Stimulated activated effector memory CD8-positive, alpha-beta T cell treated with anti-CD3 and anti-CD28 coated beads, Interleukin-12 subunit alpha, Interleukin-12 subunit beta, amount 100 ng/mL, for 72 hours (primary cell): ENCODE measurements around the gene AQP5.
A peak's percentile ranks its signal among the peaks of the same experiment; 100 is the strongest.

Source experiments
- ATAC-seq: fragments of 150-1000 bp; cut with Tn5 transposase; 2 replicates; pipeline ENCODE4 v1.10.0; 2021
- DNase-seq, 2 donors: peaks; one replicate each; pipeline ENCODE4 v3.0.0; 2021 to 2022; ENCODE audit warnings: low spot score in 2 of 2
- H3K27ac Mint-ChIP-seq: one replicate; pipeline ENCODE4 v1.8.0; 2022; ENCODE audit warnings: mild to moderate bottlenecking, mixed read lengths
- H3K36me3 Mint-ChIP-seq: one replicate; pipeline ENCODE4 v1.8.0; 2022; ENCODE audit warnings: mild to moderate bottlenecking, mixed read lengths
- H3K4me1 Mint-ChIP-seq: one replicate; pipeline ENCODE4 v1.8.0; 2022; ENCODE audit warnings: mixed read lengths
- H3K4me3 Mint-ChIP-seq: one replicate; pipeline ENCODE4 v1.8.0; 2022; ENCODE audit warnings: mild to moderate bottlenecking, mixed read lengths
- H3K9me3 Mint-ChIP-seq: one replicate; pipeline ENCODE4 v1.8.0; 2022; ENCODE audit warnings: mixed read lengths

AQP5 gene

DNA sequence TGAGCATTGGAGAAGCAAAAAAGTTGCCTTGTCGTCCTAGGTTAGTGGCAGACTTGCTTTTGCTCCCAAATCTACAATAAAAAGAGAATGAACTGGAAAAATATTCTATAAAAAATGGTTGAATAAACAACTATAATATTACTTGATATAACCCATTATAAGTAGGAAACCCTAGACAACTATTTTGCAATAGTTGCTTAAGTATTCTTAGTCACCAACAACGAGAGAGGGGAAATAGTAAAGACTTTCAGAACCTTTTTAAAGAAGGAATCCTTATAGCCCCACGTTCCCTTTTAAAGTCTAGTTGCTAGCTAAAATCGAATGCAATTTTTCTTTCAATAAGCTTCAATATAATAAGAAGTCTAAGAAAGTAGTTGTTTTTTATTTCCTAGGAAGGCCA lies 28.6 kb downstream of the AQP5 start:
- Mint-ChIP-seq H3K4me3 (no peak overlapping the region), H3K36me3 (peaks cover 75% of the 10 kb centered on the region), H3K4me1 (no peaks in the 10 kb centered on the region), H3K27ac (no peak overlapping the region), H3K9me3 (no peaks in the 10 kb centered on the region)
- no peak for DNase-seq
- ATAC-seq, result no peak

- Mint-ChIP-seq H3K36me3 (peaks cover 100% of the 10 kb centered on the region), H3K4me1 (no peaks in the 10 kb centered on the region), H3K27ac (no peak overlapping the region), H3K4me3 (no peak overlapping the region), H3K9me3 (no peaks in the 10 kb centered on the region)
- DNase-seq (no peak), ATAC-seq (no peak)
Measured at GRCh38 chr12:49998453-49998852, 36.8 kb downstream of the AQP5 start.

GRCh38 chr12:50003595-50003994 lies 41.9 kb downstream of the AQP5 start:
- H3K4me3 Mint-ChIP-seq, result no peak overlapping the region
- peaks cover 95% of the 10 kb centered on the region for H3K36me3 Mint-ChIP-seq
- no peak overlapping the region for H3K27ac Mint-ChIP-seq
- ATAC-seq, result no peak
- no peaks in the 10 kb centered on the region for H3K4me1 Mint-ChIP-seq
- DNase-seq, result no peak
- no peaks in the 10 kb centered on the region for H3K9me3 Mint-ChIP-seq

DNA sequence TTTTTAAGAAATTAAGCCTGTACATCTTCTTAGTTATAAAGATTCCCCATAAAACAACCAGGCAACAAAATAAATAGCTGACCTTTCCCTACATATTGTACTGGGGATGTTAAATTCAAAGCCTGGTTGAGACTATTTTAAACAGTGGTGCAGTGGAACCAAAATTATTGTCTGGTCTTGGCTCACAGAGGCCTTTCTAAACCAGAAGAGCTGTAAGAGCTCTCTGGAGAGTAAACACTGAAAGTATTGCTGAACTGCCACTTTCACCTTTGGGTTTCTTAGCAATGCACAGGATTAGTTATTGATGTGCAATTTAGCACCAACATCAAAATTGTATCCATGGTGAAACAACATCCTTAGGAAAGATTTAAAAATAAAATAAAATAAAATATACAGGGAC lies 43.0 kb downstream of the AQP5 start:
- H3K36me3 Mint-ChIP-seq, result peaks cover 93% of the 10 kb centered on the region
- DNase-seq (no peak), ATAC-seq (no peak)
- no peaks in the 10 kb centered on the region for H3K9me3 Mint-ChIP-seq
- H3K27ac Mint-ChIP-seq, result no peak overlapping the region
- H3K4me3 Mint-ChIP-seq, result no peak overlapping the region
- H3K4me1 Mint-ChIP-seq, result no peaks in the 10 kb centered on the region

GRCh38 chr12:50005175-50005574 lies 43.5 kb downstream of the AQP5 start:
- no peaks in the 10 kb centered on the region for H3K9me3 Mint-ChIP-seq
- H3K36me3 Mint-ChIP-seq, result peaks cover 93% of the 10 kb centered on the region
- ATAC-seq (no peak), DNase-seq (no peak)
- H3K4me3 Mint-ChIP-seq, result no peak overlapping the region
- H3K27ac Mint-ChIP-seq, result peak overlapping the region; percentile 52
- no peaks in the 10 kb centered on the region for H3K4me1 Mint-ChIP-seq

GRCh38 chr12:50006280-50006679 lies 44.6 kb downstream of the AQP5 start:
- no peak overlapping the region for H3K27ac Mint-ChIP-seq
- no peak for DNase-seq
- H3K4me3 Mint-ChIP-seq, result no peak overlapping the region
- H3K4me1 Mint-ChIP-seq, result no peaks in the 10 kb centered on the region
- no peak for ATAC-seq
- H3K36me3 Mint-ChIP-seq, result peaks cover 91% of the 10 kb centered on the region
- H3K9me3 Mint-ChIP-seq, result no peaks in the 10 kb centered on the region

DNA sequence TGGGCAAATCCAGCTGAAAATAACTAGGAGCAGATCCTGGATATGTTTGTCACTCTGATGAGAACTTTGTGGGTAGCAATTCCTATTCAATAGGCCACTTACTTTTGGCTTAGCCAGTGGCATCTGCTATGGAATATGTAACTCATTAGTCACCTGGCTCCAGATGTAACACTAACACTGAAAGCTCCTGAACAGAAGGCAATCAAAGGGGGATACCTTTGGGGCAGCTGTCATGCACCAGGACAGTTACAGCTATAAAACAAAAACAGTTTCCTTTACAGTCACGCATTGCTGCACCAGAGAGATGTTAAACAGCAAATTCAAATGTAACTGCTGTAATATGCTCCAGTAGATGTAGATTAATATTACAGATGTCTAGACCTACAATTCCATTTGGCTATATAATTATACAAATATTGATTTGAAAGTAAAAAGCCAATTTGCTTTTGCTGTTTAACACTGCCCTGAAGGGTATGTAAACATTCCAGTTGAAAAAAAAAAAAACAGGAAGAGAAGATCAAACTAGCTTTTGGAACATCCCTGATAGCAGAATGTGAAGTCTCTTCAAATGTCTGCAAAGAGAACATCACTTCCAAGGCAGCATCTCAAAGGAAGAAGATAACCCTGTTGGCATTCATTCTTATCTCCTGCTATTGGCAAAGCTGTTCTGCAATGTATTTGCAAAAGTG lies 45.2 kb downstream of the AQP5 start:
- no peak for ATAC-seq

DNA sequence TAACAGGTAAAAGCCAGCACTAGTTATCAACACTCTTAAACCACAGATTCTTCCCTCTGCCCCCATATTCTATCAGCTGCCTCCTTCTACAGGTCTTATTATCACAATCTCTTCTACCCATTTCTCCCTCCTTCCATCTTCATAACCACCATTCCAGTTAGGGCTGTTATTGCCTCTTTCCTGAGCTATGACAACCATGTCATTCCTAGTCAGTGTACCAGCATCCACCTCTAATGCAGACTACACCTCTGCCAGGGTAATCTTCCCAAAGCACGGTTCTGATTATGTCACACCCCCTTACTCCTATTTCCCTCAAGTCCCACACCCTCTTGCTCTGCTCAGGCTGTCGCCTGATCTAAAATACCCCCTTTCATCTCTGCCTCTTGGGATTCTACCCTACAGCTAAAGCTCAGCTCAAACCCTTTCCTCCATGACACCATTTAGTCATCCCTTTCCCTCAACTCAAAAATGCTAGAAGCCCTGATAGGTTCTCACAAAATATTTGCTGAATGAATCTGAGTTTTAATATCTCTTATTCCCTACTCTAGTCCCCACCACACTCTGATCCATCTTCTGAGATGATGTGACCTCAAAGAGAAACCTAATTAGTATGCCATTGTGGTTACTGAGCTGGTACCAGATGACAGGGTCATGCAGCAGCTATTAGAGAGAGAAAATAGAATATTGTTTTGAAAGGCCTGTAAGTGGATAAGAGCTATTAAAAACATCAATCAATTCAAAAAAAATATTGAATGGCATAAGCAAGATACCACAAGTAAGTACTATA lies 51.9 kb downstream of the AQP5 start:
- Mint-ChIP-seq H3K27ac (no peak overlapping the region), H3K9me3 (no peaks in the 10 kb centered on the region), H3K4me1 (peaks cover 13% of the 10 kb centered on the region), H3K36me3 (peaks cover 70% of the 10 kb centered on the region), H3K4me3 (no peak overlapping the region)
- ATAC-seq (peak; percentile 85), DNase-seq (no peak)

More for the DNA sequence above, 45.2 kb downstream of the AQP5 start:
- Mint-ChIP-seq H3K4me1 (no peaks in the 10 kb centered on the region), H3K9me3 (no peaks in the 10 kb centered on the region), H3K4me3 (no peak overlapping the region), H3K27ac (no peak overlapping the region), H3K36me3 (peaks cover 89% of the 10 kb centered on the region)
- DNase-seq, result no peak

GRCh38 chr12:50014342-50014741 lies 52.7 kb downstream of the AQP5 start:
- ATAC-seq, result no peak
- Mint-ChIP-seq H3K9me3 (no peaks in the 10 kb centered on the region), H3K36me3 (peaks cover 63% of the 10 kb centered on the region), H3K27ac (no peak overlapping the region), H3K4me1 (peaks cover 19% of the 10 kb centered on the region), H3K4me3 (no peak overlapping the region)
- DNase-seq, result no peak
